ENCODE measurements around the gene PRL.

GRCh38 chr6:22332216-22332615 is 35.4 kb upstream of the PRL start:
- TF ChIP-seq CTCF (IDR thresholded peaks at IDR 0.05), result no peak
- no peak for TF ChIP-seq POLR2AphosphoS5 (IDR thresholded peaks at IDR 0.05)
